ENCODE data around the gene CTU1. TPM values are rescaled to one million over a fixed set of nuclear protein-coding genes. Genes with fewer than 3 reads are reported as not detected.

The CTU1 gene
- total and polyA plus RNA-seq, 7 donors = 0.60 to 9.0 (median 5.7) TPM

GRCh38 chr19:51136851-51137551 is 28.8 kb upstream of the CTU1 start:
- H3K27me3 ChIP-seq = peaks cover 0 to 30% (median 5%) of the 10 kb centered on the region in 3 donors
- no peak overlapping the region for H3K4me3 ChIP-seq
- no peaks in the 10 kb centered on the region for H3K4me1 ChIP-seq
- no peaks in the 10 kb centered on the region for H3K36me3 ChIP-seq
- intact Hi-C loops (cut with DNase I) = no loop called here
- peak; percentile 60 for DNase-seq
- peak overlapping the region in 3 of 4 donors; percentile 39 to 57 (median 49) for H3K27ac ChIP-seq
- no peaks in the 10 kb centered on the region for H3K9me3 ChIP-seq
- 59 to 75% methylated on average over 12 of the region's 12 CpGs for WGBS, 2 donors
- TF ChIP-seq EP300 (IDR thresholded peaks at IDR 0.05) (no peak), CTCF (IDR thresholded peaks at IDR 0.05) (no peak), POLR2AphosphoS5 (IDR thresholded peaks at IDR 0.05) (no peak), POLR2A (IDR thresholded peaks at IDR 0.05) (no peak)

DNA sequence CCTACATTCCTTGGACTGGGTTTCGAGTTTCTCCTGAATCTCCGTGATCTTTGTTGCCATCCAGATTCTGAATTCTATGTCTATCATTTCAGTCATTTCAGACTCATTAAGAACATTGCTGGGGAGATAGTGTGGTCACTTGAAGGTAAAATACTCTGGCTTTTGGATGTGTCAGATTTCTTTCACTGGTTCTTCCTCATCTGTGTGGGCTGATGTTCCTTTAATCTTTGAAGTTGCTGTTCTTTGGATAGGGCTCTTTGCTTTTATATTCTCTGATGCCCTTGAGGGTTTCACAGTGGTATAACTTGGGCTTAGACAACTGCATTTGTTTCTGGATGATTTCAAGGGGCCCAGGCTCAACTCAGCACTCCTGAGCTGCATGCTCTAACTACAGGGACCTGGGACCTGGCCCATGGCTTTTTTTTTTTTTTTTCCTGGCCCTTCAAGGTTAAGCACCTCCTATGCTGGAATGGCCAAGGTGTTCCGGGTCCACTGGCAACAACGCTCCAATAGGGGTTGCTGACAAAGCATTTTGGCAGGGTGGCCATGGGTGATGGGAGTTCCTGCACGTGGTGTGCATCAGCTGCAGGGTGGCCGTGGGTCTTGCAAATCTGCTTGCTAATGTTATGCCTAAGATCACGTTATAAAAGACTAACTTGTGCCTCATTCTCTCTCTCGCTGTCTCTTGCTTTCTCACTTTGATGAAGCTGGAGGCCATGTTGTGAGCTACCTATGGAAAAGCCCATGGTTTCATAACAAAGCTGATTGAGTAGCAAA is 28.0 kb upstream of the CTU1 start:
- WGBS, 2 donors = 73 to 83% methylated on average over 8 of the region's 8 CpGs
- H3K27me3 ChIP-seq = peaks cover 0 to 30% (median 5%) of the 10 kb centered on the region in 3 donors
- no peak overlapping the region for H3K4me3 ChIP-seq
- no peaks in the 10 kb centered on the region for H3K4me1 ChIP-seq
- no peaks in the 10 kb centered on the region for H3K36me3 ChIP-seq
- TF ChIP-seq POLR2A (IDR thresholded peaks at IDR 0.05) (no peak), POLR2AphosphoS5 (IDR thresholded peaks at IDR 0.05) (no peak), EP300 (IDR thresholded peaks at IDR 0.05) (no peak), CTCF (IDR thresholded peaks at IDR 0.05) (no peak)
- H3K9me3 ChIP-seq = no peaks in the 10 kb centered on the region
- no peak for DNase-seq
- intact Hi-C loops (cut with DNase I) = no loop called here
- peak overlapping the region in 2 of 4 donors; percentile 38 to 57 for H3K27ac ChIP-seq

- H3K27ac ChIP-seq = no peak overlapping the region
- DNase-seq = no peak
- intact Hi-C loops (cut with DNase I) = no loop called here
- no peak for TF ChIP-seq EP300 (IDR thresholded peaks at IDR 0.05)
- TF ChIP-seq POLR2A (IDR thresholded peaks at IDR 0.05) = no peak
- no peak for TF ChIP-seq POLR2AphosphoS5 (IDR thresholded peaks at IDR 0.05)
- no peak for TF ChIP-seq CTCF (IDR thresholded peaks at IDR 0.05)
- H3K9me3 ChIP-seq = no peaks in the 10 kb centered on the region
- no peaks in the 10 kb centered on the region for H3K36me3 ChIP-seq
- peaks cover 0 to 29% (median 1%) of the 10 kb centered on the region in 3 donors for H3K27me3 ChIP-seq
- WGBS, 2 donors = 57 to 77% methylated on average over 5 of the region's 5 CpGs
- no peak overlapping the region for H3K4me3 ChIP-seq
- no peaks in the 10 kb centered on the region for H3K4me1 ChIP-seq
Observed at GRCh38 chr19:51135004-51135403, 26.8 kb upstream of the CTU1 start.

DNA sequence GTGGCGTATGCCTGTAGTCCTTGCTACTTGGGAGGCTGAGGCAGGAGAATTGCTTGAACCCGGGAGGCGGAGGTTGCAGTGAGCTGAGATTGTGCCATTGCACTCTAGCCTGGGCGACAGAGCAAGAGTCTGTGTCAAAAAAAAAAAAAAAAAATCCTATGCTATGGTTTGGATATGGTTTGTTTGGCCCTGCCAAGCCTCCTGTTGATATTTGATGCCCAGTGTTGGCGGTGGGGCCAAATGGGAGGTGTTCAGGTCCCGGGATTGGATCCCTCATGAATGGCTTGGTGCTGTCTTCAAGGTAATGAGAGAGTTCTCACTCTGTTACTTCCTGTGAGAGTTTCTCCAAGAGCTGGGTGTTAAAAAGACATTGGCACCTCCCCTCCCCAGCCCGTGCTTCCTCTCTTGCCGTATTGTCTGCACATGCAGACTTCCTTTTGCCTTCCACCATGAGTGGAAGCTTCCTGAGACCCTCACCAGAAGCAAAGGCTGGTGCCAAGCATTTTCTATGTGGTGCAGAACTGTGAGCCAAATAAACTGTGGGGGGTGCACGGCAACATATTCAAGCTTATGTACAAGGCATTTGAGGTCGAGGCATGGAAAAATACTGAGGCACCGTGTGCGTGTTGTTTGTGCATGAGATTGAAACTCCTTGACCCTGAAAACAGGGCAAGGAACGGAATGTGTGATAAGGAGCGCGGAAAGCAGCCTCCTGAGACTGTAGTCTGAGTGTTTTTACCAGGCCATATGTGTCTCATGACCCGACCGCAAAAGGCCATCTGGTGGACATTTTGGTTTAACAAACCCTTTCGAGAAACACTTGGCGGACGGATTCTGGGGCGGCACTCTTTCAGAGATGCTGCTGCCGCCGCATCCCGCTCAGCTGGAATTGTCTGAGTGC is 23.8 kb upstream of the CTU1 start:
- DNase-seq = peak; percentile 70
- Histone ChIP-seq H3K36me3 (no peaks in the 10 kb centered on the region), H3K9me3 (no peaks in the 10 kb centered on the region), H3K27me3 (peaks cover 0 to 17% (median 0%) of the 10 kb centered on the region in 3 donors), H3K4me3 (no peak overlapping the region), H3K27ac (peak overlapping the region in 1 of 4 donors; percentile 32), H3K4me1 (no peaks in the 10 kb centered on the region)
- TF ChIP-seq POLR2AphosphoS5 (IDR thresholded peaks at IDR 0.05) (peak in 2 of 4 donors; percentile 5 to 20), EP300 (IDR thresholded peaks at IDR 0.05) (no peak), POLR2A (IDR thresholded peaks at IDR 0.05) (no peak), CTCF (IDR thresholded peaks at IDR 0.05) (no peak)
- intact Hi-C loops (cut with DNase I) = no loop called here
- 43 to 45% methylated on average over 24 of the region's 24 CpGs for WGBS, 2 donors

All from sigmoid colon (tissue), 7 donors.